ENCODE measurements around the gene SLIT3.

The SLIT3 gene

GRCh38 chr5:168978500-168978899, 322.4 kb downstream of the SLIT3 start:
- DNase-seq, result no peak

GRCh38 chr5:168978015-168978414, 322.9 kb downstream of the SLIT3 start:
- DNase-seq, result no peak

DNA sequence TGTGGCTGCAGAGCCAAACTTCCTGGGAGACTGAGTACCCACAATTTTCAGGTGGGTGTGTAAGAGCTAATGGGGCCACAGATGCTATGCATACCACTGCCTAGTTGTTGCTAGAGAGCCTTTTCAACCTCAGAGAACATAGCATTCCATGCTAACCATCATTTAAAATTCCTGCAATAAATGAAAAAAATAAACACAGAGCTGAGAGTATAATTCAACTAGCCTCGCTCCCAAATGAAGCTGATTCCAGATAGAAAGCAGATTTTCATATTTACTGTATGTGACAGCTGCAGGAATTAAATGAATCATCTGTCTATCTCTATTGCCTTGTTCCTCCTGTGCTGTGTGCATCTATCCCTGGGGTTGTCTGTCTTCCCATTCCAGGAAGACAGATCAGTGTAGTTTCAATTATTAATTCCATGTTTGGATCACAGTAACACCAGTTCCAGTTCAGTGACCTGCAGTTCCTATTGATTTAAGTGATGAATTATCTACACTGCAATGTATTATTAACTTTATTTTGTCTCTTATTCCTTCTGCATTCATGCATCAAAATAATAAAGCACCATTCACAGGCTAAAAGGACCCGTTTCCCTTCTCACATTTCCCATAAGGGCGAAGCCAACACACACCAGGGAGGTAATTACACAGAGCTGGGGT, 324.5 kb downstream of the SLIT3 start:
- DNase-seq, result no peak

DNA sequence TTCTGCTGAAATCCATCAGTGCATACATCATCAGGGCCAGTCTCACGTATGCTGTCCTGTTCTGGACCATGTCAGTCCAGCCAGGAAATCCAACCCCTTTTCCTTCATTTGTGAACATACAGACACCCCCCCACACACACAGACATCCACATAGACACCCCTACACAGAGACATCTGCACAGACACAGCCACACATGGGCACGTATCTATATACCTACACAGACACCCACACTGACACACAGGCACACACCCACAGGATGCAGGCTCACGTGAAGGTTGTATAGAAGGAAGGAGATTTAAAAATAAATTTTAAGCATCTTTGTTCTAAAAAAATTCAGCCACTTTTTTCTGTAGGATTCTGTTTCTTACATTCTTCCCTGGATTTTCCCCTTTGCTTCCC, 325.6 kb downstream of the SLIT3 start:
- no peak for DNase-seq

DNA sequence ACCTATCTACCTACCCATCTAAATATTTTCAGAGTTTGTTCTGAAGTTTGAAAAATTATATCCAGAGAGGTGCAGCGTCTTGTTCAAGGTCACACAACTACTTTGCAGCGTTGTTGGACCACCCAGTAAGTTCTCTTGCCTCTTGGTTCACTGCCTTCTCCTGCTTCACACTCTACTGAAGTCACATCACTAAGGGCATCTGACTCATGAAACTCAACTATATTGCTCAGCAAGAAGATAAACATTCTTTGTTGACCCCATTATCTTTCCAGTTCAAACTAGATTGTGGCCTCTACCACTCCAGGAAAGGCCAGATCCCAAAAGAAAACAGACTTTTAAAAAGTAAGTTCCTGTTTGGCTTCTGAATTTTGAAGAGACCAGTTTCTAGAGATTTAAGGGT, 326.9 kb downstream of the SLIT3 start:
- no peak for DNase-seq

- no peak for DNase-seq
Measured at GRCh38 chr5:168972731-168973130, 328.2 kb downstream of the SLIT3 start.

DNA sequence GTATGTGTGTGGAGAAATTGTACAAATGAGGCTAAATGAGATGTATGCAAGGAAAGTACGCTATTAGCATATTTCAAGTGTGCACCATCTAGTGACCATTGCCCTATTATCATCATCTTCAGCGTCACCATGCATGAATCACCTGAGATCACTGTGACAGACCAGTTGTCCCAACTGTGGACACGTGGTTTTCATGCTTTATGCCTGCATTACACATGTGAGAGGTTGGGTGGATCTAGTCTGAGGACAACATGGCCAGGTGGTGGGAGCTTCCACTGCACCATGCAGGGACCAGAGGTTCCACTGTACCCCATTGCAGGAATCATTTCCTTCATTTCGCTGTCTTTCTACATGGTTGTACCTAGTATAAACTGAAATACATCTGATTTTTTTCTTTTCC, 329.8 kb downstream of the SLIT3 start:
- no peak for DNase-seq

DNA sequence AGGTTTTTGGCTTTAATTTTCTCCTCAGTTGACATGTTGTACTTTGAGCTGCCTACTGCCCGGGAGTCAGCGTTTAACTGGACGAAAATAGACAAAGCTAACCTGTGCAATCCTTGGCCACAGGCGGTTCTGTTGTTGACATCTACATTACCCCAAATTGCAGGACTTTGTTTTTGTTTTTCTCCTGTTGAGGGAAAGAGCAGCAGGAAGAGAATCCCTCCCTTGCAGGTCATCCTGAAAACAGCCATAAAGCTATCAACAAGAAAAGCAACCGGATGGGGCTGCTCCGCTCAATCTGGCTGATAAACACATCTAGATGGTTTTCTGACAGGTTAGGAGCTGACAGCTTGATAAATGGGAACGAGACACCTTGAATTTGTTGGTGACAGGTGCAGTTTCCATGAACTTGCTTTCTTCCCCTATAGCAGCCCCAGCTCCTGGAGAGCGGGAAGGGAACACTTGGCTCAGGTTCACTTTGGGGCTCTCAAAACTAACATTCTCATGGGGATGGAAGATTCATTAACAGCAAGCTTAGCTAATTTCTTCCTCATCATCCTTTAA, 331.5 kb downstream of the SLIT3 start:
- DNase-seq, result no peak

DNA sequence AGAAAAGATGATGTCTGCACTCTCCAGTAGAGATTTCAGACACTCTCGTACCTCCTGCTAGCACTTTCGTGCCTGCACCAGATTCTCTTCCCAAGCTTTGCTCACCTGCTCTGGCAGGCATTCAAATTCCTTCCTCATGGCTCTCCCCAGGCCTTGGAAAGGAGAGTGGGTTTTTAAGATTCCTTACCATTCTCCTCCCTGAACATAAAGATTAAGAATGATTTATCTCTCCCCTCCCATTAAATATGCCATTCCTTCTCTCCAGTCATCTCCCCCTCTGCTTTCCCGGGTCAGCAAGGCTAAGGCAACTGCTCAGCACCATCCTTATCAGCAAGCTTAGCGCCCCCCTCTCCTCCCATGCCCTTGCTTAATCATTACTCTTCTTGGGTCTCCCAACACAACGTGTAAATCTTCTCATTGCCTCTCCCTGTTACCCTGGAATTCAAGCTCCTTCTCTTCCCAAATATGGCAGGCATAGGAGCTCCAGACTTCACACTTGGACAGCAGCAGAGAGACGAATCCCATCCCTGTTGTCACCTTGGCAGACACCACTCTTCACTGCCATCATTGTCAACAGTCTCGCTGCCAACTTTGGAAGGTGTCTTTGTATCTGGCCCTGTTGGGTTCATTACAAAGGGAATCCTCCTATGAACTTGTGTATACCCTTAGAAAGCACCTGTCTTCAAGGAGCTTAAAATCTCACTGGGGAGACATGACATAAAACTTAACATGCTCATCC, 332.9 kb downstream of the SLIT3 start:
- no peak for DNase-seq

DNA sequence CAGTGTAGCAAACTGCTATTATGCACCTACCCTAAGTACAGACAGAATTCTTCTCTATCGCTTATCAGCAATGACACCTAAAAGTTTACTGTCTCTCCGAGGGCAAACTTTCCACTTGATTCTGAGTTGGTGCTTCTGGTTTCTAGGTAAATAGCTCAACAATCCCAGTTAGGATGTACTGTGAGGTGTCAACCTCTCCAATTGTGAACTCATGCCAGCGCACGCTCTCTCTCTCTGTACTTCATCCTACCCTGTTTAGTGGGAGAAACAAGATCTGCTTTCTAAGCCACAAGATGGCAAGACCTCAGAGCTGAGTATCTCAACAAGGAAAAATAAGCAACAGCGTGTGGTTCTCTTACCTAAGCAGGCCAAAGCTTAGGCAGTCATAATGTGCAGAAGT, 335.3 kb downstream of the SLIT3 start:
- DNase-seq, result no peak

- DNase-seq, result no peak
Measured at GRCh38 chr5:168964182-168964581, 336.8 kb downstream of the SLIT3 start.

GRCh38 chr5:168962306-168962705, 338.6 kb downstream of the SLIT3 start:
- no peak for DNase-seq

GRCh38 chr5:168961681-168962080, 339.3 kb downstream of the SLIT3 start:
- no peak for DNase-seq

- no peak for DNase-seq
Measured at GRCh38 chr5:168960497-168960896, 340.4 kb downstream of the SLIT3 start.

GRCh38 chr5:168953351-168953750, 347.6 kb downstream of the SLIT3 start:
- DNase-seq, result no peak

DNA sequence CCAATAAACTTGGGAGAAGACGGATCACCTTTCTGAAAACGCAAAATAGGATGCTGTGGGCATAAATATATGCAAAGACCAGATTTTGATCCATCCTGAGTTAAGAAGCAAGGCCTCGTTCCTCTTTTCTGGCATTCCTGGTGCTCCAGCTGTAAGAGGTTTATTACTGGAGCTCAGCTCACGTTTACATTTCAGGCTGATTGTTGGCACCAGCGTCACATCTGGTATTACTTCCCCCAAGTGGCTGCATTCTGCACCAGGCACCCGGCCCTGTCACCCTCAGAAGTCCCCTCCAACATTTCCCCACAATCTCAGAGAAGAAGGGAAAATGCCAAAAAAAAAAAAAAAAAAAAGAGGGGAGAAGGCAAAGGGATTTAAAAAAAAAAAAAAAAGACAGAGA, 348.7 kb downstream of the SLIT3 start:
- no peak for DNase-seq

GRCh38 chr5:168951769-168952168, 349.2 kb downstream of the SLIT3 start:
- no peak for DNase-seq

DNA sequence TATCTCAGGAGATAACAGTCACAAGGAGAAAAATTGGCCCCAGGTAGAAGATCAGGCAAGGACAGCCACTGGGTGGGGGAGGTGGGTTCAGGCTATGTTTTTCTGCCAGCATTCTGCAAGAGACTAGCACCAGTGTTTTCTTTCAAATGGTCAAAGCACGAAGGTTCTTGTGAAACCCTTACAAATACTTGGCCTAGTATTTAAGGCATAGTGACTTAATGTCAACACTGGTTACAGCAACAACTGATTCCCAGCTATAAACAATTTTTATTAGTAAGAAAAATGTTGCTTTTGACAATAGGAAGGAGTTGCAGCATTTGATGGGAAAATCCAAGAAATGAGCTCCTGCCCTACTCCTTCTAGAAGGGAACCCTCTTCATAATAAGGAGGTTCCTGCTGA, 349.6 kb downstream of the SLIT3 start:
- DNase-seq, result no peak

GRCh38 chr5:168950241-168950951, 350.5 kb downstream of the SLIT3 start:
- DNase-seq, result no peak

DNA sequence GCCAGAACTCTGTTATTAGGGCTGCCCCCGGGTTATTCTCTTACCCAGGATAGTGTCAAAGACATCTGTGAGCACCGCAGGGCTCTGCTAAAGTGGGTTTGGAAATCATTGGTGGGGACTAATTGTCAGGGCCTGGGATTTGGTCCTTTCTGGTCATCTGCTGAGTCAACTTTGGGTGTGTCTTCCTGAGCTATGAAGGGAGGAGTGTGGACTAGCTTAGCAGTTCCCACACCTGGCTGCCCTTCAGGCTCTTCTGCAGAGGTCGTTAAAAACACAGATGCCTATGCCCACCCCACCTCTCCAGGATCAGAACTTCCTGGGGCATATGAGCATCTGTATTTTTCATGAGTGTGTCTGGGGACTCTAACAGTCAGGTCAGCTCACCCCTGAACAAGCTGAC, 352.2 kb downstream of the SLIT3 start:
- DNase-seq, result no peak

DNA sequence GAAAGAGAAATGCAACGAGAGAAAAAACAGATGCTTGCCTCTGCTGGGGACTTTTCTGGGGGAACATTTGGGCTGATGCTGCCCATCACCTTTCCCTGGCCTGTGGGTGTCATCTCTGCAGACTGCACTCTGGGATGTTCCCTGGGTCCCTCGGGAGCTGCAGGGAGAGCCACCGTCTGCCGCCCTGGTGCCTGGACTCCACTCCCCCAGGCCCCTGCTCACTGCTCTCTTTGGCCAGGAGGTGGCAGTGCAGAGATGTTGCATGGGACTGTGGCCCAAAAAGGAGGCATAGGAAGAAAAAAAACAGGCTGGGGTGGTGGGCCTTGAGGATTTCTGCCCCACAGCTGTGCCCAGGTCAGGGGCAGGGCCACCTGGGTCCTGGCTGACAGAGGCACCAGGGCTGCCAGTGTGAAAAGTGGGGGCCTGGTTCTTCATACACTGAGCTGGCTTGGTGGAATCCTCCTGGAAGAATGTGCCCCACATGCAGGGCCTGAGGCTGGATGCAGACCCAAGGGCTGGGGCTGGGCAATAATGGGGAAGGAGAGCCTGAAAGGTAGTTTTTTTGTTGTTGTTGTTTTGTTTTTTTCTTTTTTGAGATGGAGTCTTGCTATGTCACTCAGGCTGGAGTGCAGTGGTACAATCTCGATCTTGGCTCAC, 353.6 kb downstream of the SLIT3 start:
- no peak for DNase-seq

- DNase-seq, result no peak
Measured at GRCh38 chr5:168946363-168946762, 354.6 kb downstream of the SLIT3 start.

DNA sequence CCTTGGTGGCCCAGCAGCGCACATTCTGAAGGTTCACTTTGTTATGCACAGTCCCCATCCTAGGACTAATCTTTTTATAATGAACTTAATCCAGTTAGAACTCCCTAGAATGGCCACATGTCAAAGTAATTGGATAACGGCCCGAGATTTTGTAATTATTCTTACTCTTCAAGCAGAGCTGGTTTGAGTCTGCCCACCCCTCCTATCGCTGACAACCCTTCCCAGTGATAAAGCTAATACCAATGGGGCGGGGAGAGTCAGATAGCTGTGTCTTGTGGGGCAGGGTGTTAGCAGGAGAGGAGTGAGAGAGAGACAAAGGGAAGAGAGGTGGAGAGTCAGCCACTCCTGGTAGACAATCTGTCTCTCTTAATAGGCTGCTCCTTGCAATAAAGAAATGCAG, 356.9 kb downstream of the SLIT3 start:
- DNase-seq, result no peak

Measured in NCI-H1048 (cell line).